Adrenal gland (tissue), 5 donors: ENCODE measurements around the gene OVOL2.

Experiments used
- POLR2A ChIP-seq, 2 donors: fragments of 450-650 bp; IDR thresholded peaks; one replicate each; pipeline ENCODE4 v1.6.1; 2017; ENCODE audit warnings: antibody characterized with exemption in 2 of 2, mild to moderate bottlenecking in 2 of 2, moderate library complexity in 1 of 2
- TF ChIP-seq, protein P1 (sequence below), 6 experiments: fragments of 450-650 bp in 4 of 6; fragments of 200-600 bp in 2 of 6; sonication (generic) in 1 of 6; IDR thresholded peaks; 1 replicate in 5 of 6; 2 replicates in 1 of 6; pipeline versions ENCODE4 v1.5.1 to v1.8.0; 2016 to 2021; ENCODE audit warnings: antibody characterized with exemption in 6 of 6, mild to moderate bottlenecking in 2 of 6, moderate library complexity in 1 of 6
- donor health status: DM: no; HTN: no; CAD: no.

DNA sequence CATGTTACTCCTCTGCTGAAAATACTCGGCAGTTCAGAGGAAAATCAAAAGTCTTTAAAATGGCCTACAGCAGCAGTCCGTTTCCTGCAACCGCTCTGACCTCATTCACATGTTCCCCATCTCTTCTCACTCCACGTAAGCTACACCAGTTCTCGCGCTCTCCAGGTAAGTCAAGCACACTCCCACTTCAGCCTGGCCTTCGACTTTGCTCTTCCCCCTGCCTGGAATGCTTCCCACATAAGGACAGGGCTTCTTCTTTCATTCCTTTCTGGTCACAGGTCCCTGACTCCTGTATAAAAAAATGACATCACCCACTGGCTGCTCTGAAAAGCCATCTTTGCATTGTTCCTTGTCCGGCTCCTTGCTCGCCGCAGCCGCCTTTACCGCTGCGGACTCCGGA, 46.2 kb downstream of the OVOL2 start:
- no peak for TF ChIP-seq POLR2A (IDR thresholded peaks at IDR 0.05)
- TF ChIP-seq, protein P1, sequence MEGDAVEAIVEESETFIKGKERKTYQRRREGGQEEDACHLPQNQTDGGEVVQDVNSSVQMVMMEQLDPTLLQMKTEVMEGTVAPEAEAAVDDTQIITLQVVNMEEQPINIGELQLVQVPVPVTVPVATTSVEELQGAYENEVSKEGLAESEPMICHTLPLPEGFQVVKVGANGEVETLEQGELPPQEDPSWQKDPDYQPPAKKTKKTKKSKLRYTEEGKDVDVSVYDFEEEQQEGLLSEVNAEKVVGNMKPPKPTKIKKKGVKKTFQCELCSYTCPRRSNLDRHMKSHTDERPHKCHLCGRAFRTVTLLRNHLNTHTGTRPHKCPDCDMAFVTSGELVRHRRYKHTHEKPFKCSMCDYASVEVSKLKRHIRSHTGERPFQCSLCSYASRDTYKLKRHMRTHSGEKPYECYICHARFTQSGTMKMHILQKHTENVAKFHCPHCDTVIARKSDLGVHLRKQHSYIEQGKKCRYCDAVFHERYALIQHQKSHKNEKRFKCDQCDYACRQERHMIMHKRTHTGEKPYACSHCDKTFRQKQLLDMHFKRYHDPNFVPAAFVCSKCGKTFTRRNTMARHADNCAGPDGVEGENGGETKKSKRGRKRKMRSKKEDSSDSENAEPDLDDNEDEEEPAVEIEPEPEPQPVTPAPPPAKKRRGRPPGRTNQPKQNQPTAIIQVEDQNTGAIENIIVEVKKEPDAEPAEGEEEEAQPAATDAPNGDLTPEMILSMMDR (IDR thresholded peaks at IDR 0.05) = no peak
